ENCODE measurements around the gene SMIM27. TPM values are rescaled to one million over a fixed set of nuclear protein-coding genes. Genes with fewer than 3 reads are reported as not detected.

SMIM27 gene
- total and polyA plus RNA-seq, 2 donors (not counting 1 experiment from before 2014, with no cell fraction given): 9.5 to 20.9 TPM

- H4K20me1 ChIP-seq (ENCODE audit: control insufficient read depth, insufficient read depth, low read length, poor library complexity, severe bottlenecking): peaks cover 10% of the 10 kb centered on the region
- intact Hi-C loops (cut with micrococcal nuclease): loop anchor here (10.0 kb wide), 2 partner anchors 711 to 741 kb away; partner anchors contain the start of genes BAG1, CHMP5 and NFX1
- H3K9ac ChIP-seq (ENCODE audit: low read length): no peak overlapping the region
- no peak overlapping the region for H3K4me3 ChIP-seq (ENCODE audit: control extremely low read depth in 1 of 5, extremely low read depth in 1 of 5, insufficient read depth in 1 of 5, low read depth in 2 of 5, low read length in 4 of 5)
- no peaks in the 10 kb centered on the region for H3K9me3 Mint-ChIP-seq (ENCODE audit: insufficient read depth)
- H3K4me3 Mint-ChIP-seq: peak overlapping the region; percentile 2
- H3K4me2 ChIP-seq (replicated peaks; ENCODE audit: low read depth, low read length, poor library complexity, severe bottlenecking): no peak overlapping the region
- POLR2A ChIA-PET: no interaction called here
- no peaks in the 10 kb centered on the region for H3K9me3 ChIP-seq (ENCODE audit: control extremely low read depth in 1 of 3, control insufficient read depth in 2 of 3, insufficient read depth in 1 of 3, low read length in 2 of 3)
- H3K27me3 Mint-ChIP-seq: no peaks in the 10 kb centered on the region
- ATAC-seq (ENCODE audit: low read depth) (no peak), DNase-seq (no peak)
- no peak overlapping the region for H3K27ac Mint-ChIP-seq
- no peak overlapping the region for H2AFZ ChIP-seq (ENCODE audit: insufficient read depth, low read depth, low read length, poor library complexity, severe bottlenecking)
- CTCF ChIA-PET: interaction anchor here (0.9 to 1.6 kb wide), 4 partner anchors 12 to 175 kb away, joined by 3 to 7 read pairs (median 3); partner anchors contain the start of gene NDUFB6
- H3K36me3 ChIP-seq (replicated peaks in 1 of 2; ENCODE audit: control extremely low read depth in 1 of 2, control insufficient read depth in 1 of 2, extremely low read depth in 1 of 2, insufficient read depth in 2 of 2, low read length in 1 of 2): peaks cover 0 to 7% of the 10 kb centered on the region in 2 experiments
- peaks cover 16 to 18% of the 10 kb centered on the region in 2 donors for H3K4me1 ChIP-seq (ENCODE audit: control insufficient read depth in 2 of 2, insufficient read depth in 2 of 2, low read length in 2 of 2)
- peaks cover 36% of the 10 kb centered on the region for H3K4me1 Mint-ChIP-seq
- H3K79me2 ChIP-seq (ENCODE audit: control insufficient read depth, insufficient read depth, low read length): peaks cover 49% of the 10 kb centered on the region
- 100% methylated on average over 1 of the region's 2 CpGs for WGBS (ENCODE audit: insufficient coverage)
- no peaks in the 10 kb centered on the region for H3K27me3 ChIP-seq (replicated peaks in 1 of 4; ENCODE audit: control extremely low read depth in 1 of 4, control insufficient read depth in 3 of 4, insufficient read depth in 4 of 4, low read length in 3 of 4)
- TF ChIP-seq CTCF (IDR thresholded peaks at IDR 0.05) (no peak), EZH2 (IDR thresholded peaks at IDR 0.05; ENCODE audit: borderline replicate concordance, insufficient read depth, low read depth, low read length, poor library complexity, severe bottlenecking) (no peak)
- H3K27ac ChIP-seq (ENCODE audit: low read length in 2 of 2): peak overlapping the region in 1 of 2 donors; percentile 27
These were observed 2.0 kb downstream of the SMIM27 start for GRCh38 chr9:32554107-32554506.

GRCh38 chr9:32554591-32554990 lies 2.5 kb downstream of the SMIM27 start:
- H3K27ac Mint-ChIP-seq: no peak overlapping the region
- Histone ChIP-seq H3K27ac (ENCODE audit: low read length in 2 of 2) (peak overlapping the region in 1 of 2 donors; percentile 37), H3K79me2 (ENCODE audit: control insufficient read depth, insufficient read depth, low read length) (peaks cover 49% of the 10 kb centered on the region), H4K20me1 (ENCODE audit: control insufficient read depth, insufficient read depth, low read length, poor library complexity, severe bottlenecking) (peaks cover 10% of the 10 kb centered on the region), H3K4me3 (ENCODE audit: control extremely low read depth in 1 of 5, extremely low read depth in 1 of 5, insufficient read depth in 1 of 5, low read depth in 2 of 5, low read length in 4 of 5) (no peak overlapping the region), H3K4me2 (replicated peaks; ENCODE audit: low read depth, low read length, poor library complexity, severe bottlenecking) (no peak overlapping the region), H3K4me1 (ENCODE audit: control insufficient read depth in 2 of 2, insufficient read depth in 2 of 2, low read length in 2 of 2) (peaks cover 18% of the 10 kb centered on the region in 2 donors), H3K9me3 (ENCODE audit: control extremely low read depth in 1 of 3, control insufficient read depth in 2 of 3, insufficient read depth in 1 of 3, low read length in 2 of 3) (no peaks in the 10 kb centered on the region), H2AFZ (ENCODE audit: insufficient read depth, low read depth, low read length, poor library complexity, severe bottlenecking) (no peak overlapping the region), H3K27me3 (replicated peaks in 1 of 4; ENCODE audit: control extremely low read depth in 1 of 4, control insufficient read depth in 3 of 4, insufficient read depth in 4 of 4, low read length in 3 of 4) (no peaks in the 10 kb centered on the region), H3K9ac (ENCODE audit: low read length) (no peak overlapping the region), H3K36me3 (replicated peaks in 1 of 2; ENCODE audit: control extremely low read depth in 1 of 2, control insufficient read depth in 1 of 2, extremely low read depth in 1 of 2, insufficient read depth in 2 of 2, low read length in 1 of 2) (peaks cover 0 to 7% of the 10 kb centered on the region in 2 experiments)
- ATAC-seq (ENCODE audit: low read depth) (no peak), DNase-seq (no peak)
- peaks cover 36% of the 10 kb centered on the region for H3K4me1 Mint-ChIP-seq
- CTCF ChIA-PET: interaction anchor here (0.9 to 1.6 kb wide), 4 partner anchors 13 to 175 kb away, joined by 3 to 7 read pairs (median 3); partner anchors contain the start of gene NDUFB6
- no peak overlapping the region for H3K4me3 Mint-ChIP-seq
- H3K27me3 Mint-ChIP-seq: no peaks in the 10 kb centered on the region
- intact Hi-C loops (cut with micrococcal nuclease): loop anchor here (10.0 kb wide), 2 partner anchors 710 to 740 kb away; partner anchors contain the start of genes BAG1, CHMP5 and NFX1
- POLR2A ChIA-PET: no interaction called here
- TF ChIP-seq EZH2 (IDR thresholded peaks at IDR 0.05; ENCODE audit: borderline replicate concordance, insufficient read depth, low read depth, low read length, poor library complexity, severe bottlenecking) (no peak), CTCF (IDR thresholded peaks at IDR 0.05) (no peak)
- H3K9me3 Mint-ChIP-seq (ENCODE audit: insufficient read depth): no peaks in the 10 kb centered on the region

All from B cell (primary cell).